SK-N-SH treated with all-trans-retinoic acid at 6 μM for 48 hours (cell line): ENCODE results near the gene C1QTNF5.

Source experiments
- ARNTL ChIP-seq: fragments of 450-650 bp; formaldehyde crosslinking; IDR thresholded peaks from 2 replicates; pipeline ENCODE4 v1.5.0; 2020; ENCODE audit warnings: low read depth, mild to moderate bottlenecking, moderate library complexity, borderline replicate concordance
- RARB ChIP-seq: fragments of 250-450 bp; sonication (Bioruptor Pico); IDR thresholded peaks from 2 replicates; pipeline ENCODE4 v1.8.0; 2021; ENCODE audit warnings: mild to moderate bottlenecking, moderate library complexity
- SNAI2 ChIP-seq: fragments of 250-450 bp; sonication (Bioruptor Pico); IDR thresholded peaks from 2 replicates; pipeline ENCODE4 v1.5.0; 2020; ENCODE audit warnings: mild to moderate bottlenecking, moderate library complexity
- TCF4 ChIP-seq: fragments of 250-450 bp; sonication (Bioruptor Pico); IDR thresholded peaks from 2 replicates; pipeline ENCODE4 v1.8.0; 2021; ENCODE audit warnings: mild to moderate bottlenecking, moderate library complexity, borderline replicate concordance
- TOX ChIP-seq: fragments of 250-450 bp; sonication (Bioruptor Pico); IDR thresholded peaks from 2 replicates; pipeline ENCODE4 v1.8.0; 2021; ENCODE audit warnings: mild to moderate bottlenecking, moderate library complexity, borderline replicate concordance
- ZFP3 ChIP-seq: fragments of 250-450 bp; sonication (Bioruptor Pico); IDR thresholded peaks from 2 replicates; pipeline ENCODE4 v1.5.0; 2020; ENCODE audit warnings: mild to moderate bottlenecking, moderate library complexity
- ZFP30 ChIP-seq: fragments of 450-650 bp; formaldehyde crosslinking; IDR thresholded peaks from 2 replicates; pipeline ENCODE4 v1.5.0; 2022; ENCODE audit warnings: mild to moderate bottlenecking, moderate library complexity
- TF ChIP-seq, protein P1 (sequence below): fragments of 250-450 bp; sonication (Bioruptor Pico); IDR thresholded peaks from 2 replicates; pipeline ENCODE4 v1.8.0; 2020; ENCODE audit warnings: mild to moderate bottlenecking, moderate library complexity, borderline replicate concordance
- TF ChIP-seq, protein P2 (sequence below): fragments of 250-450 bp; sonication (Bioruptor Pico); IDR thresholded peaks from 2 replicates; pipeline ENCODE4 v1.8.0; 2021; ENCODE audit warnings: low read depth, mild to moderate bottlenecking, moderate library complexity, borderline replicate concordance

DNA sequence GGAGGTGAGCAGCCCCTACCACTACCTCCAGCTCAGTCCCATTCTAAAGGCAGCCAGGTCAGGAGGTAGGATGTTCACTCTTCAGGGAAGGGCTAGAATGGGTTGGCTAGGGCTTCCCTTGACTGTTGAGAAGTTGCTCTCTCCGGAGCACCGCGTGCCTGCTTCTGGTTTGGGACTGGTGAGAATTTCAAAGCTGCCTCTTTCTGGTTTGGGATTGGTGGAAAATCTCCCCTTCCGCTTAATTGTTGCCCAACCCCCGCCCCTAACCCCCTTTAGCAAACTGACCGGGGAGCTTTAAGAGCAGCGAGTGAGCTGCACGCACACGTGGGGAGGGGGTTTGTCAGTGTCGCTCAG, 40.1 kb upstream of the C1QTNF5 start:
- TF ChIP-seq ZFP3 (CRISPR knock-in tag): no peak
- no peak for TF ChIP-seq ZFP30 (CRISPR knock-in tag)
- TF ChIP-seq, protein P1, sequence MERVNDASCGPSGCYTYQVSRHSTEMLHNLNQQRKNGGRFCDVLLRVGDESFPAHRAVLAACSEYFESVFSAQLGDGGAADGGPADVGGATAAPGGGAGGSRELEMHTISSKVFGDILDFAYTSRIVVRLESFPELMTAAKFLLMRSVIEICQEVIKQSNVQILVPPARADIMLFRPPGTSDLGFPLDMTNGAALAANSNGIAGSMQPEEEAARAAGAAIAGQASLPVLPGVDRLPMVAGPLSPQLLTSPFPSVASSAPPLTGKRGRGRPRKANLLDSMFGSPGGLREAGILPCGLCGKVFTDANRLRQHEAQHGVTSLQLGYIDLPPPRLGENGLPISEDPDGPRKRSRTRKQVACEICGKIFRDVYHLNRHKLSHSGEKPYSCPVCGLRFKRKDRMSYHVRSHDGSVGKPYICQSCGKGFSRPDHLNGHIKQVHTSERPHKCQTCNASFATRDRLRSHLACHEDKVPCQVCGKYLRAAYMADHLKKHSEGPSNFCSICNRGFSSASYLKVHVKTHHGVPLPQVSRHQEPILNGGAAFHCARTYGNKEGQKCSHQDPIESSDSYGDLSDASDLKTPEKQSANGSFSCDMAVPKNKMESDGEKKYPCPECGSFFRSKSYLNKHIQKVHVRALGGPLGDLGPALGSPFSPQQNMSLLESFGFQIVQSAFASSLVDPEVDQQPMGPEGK (CRISPR knock-in tag): no peak
- TF ChIP-seq SNAI2 (CRISPR knock-in tag): no peak
- no peak for TF ChIP-seq ARNTL
- TF ChIP-seq, protein P2, sequence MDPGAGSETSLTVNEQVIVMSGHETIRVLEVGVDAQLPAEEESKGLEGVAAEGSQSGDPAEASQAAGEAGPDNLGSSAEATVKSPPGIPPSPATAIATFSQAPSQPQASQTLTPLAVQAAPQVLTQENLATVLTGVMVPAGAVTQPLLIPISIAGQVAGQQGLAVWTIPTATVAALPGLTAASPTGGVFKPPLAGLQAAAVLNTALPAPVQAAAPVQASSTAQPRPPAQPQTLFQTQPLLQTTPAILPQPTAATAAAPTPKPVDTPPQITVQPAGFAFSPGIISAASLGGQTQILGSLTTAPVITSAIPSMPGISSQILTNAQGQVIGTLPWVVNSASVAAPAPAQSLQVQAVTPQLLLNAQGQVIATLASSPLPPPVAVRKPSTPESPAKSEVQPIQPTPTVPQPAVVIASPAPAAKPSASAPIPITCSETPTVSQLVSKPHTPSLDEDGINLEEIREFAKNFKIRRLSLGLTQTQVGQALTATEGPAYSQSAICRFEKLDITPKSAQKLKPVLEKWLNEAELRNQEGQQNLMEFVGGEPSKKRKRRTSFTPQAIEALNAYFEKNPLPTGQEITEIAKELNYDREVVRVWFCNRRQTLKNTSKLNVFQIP: no peak
- no peak for TF ChIP-seq TOX (CRISPR knock-in tag)
- TF ChIP-seq TCF4: no peak
- TF ChIP-seq RARB: no peak
